ENCODE measurements around the gene OR14C36.

The OR14C36 gene

DNA sequence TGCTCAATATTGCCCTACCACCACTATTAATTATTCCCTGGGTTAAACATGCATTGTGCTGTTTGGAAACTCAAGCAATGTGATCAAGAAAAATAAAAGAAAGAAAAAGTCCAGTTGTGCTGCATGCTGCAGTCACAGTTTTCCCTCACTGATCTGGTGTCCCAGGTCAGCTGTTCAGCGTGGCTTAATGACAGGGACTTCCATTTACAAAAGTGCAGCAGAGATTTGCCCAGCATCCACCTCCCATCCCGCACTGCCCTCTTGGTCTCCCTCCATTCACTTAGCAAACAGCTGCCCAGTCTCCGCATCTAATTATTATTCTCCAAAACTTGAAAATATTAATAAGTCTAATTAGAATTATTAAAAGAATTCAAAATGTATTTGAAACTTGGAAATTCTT is 10.8 kb downstream of the OR14C36 start:
- TF ChIP-seq, protein P1, sequence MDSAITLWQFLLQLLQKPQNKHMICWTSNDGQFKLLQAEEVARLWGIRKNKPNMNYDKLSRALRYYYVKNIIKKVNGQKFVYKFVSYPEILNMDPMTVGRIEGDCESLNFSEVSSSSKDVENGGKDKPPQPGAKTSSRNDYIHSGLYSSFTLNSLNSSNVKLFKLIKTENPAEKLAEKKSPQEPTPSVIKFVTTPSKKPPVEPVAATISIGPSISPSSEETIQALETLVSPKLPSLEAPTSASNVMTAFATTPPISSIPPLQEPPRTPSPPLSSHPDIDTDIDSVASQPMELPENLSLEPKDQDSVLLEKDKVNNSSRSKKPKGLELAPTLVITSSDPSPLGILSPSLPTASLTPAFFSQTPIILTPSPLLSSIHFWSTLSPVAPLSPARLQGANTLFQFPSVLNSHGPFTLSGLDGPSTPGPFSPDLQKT (IDR thresholded peaks at IDR 0.05; ENCODE audit: borderline replicate concordance, low read depth, low read length) = no peak
- TF ChIP-seq, protein P2, sequence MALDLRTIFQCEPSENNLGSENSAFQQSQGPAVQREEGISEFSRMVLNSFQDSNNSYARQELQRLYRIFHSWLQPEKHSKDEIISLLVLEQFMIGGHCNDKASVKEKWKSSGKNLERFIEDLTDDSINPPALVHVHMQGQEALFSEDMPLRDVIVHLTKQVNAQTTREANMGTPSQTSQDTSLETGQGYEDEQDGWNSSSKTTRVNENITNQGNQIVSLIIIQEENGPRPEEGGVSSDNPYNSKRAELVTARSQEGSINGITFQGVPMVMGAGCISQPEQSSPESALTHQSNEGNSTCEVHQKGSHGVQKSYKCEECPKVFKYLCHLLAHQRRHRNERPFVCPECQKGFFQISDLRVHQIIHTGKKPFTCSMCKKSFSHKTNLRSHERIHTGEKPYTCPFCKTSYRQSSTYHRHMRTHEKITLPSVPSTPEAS (tag by site-specific recombination; IDR thresholded peaks at IDR 0.05) = no peak
- TF ChIP-seq ZNF555 (tag by site-specific recombination; conservative IDR thresholded peaks at IDR 0.05) = no peak
- no peak for TF ChIP-seq ZNF558 (tag by site-specific recombination; IDR thresholded peaks at IDR 0.05)
- TF ChIP-seq GLIS1 (tag by site-specific recombination; IDR thresholded peaks at IDR 0.05) = no peak
- TF ChIP-seq GLI2 (tag by site-specific recombination; IDR thresholded peaks at IDR 0.05; ENCODE audit: borderline replicate concordance, low read depth) = no peak
- TF ChIP-seq ZNF837 (tag by site-specific recombination; IDR thresholded peaks at IDR 0.05) = no peak
- no peak for TF ChIP-seq ZNF211 (tag by site-specific recombination; IDR thresholded peaks at IDR 0.05; ENCODE audit: low read depth)
- TF ChIP-seq ZNF239 (tag by site-specific recombination; IDR thresholded peaks at IDR 0.05) = no peak
- CTCF ChIA-PET = no interaction called here
- POLR2A ChIA-PET = no interaction called here

GRCh38 chr1:248361121-248361715 is 12.6 kb downstream of the OR14C36 start, which contains the start of gene OR2T4:
Gene OR2T4 (plus strand): TSS chr1:248361665. CDS start chr1:248361665, 0 bp downstream.
- H3K27ac ChIP-seq (ENCODE audit: extremely low read depth, low read depth, low read length) = no peak within 1 kb of the TSS
- TF ChIP-seq BCL6B (tag by site-specific recombination; IDR thresholded peaks at IDR 0.05) = no peak
- no peak for TF ChIP-seq ZNF16 (tag by site-specific recombination; IDR thresholded peaks at IDR 0.05; ENCODE audit: low read depth)
- TF ChIP-seq OVOL3 (tag by site-specific recombination; IDR thresholded peaks at IDR 0.05) = no peak
- no peak for TF ChIP-seq ZNF423 (tag by site-specific recombination; IDR thresholded peaks at IDR 0.05)
- no peak for TF ChIP-seq ZNF433 (tag by site-specific recombination; IDR thresholded peaks at IDR 0.05; ENCODE audit: low read depth)
- no peak for TF ChIP-seq ZNF114 (tag by site-specific recombination; IDR thresholded peaks at IDR 0.05)
- no peak for TF ChIP-seq ZNF214 (tag by site-specific recombination; IDR thresholded peaks at IDR 0.05; ENCODE audit: borderline replicate concordance)
- no peak for TF ChIP-seq ZNF777 (tag by site-specific recombination; IDR thresholded peaks at IDR 0.05; ENCODE audit: borderline replicate concordance)
- TF ChIP-seq ZNF660 (tag by site-specific recombination; IDR thresholded peaks at IDR 0.05) = no peak
- no peak for TF ChIP-seq ZBTB7A (tag by site-specific recombination; IDR thresholded peaks at IDR 0.05; ENCODE audit: low read depth)
- no peak for TF ChIP-seq ZNF19 (tag by site-specific recombination; IDR thresholded peaks at IDR 0.05; ENCODE audit: low read depth)
- TF ChIP-seq SP2 (tag by site-specific recombination; IDR thresholded peaks at IDR 0.05) = no peak
- no peak for TF ChIP-seq GLIS1 (tag by site-specific recombination; IDR thresholded peaks at IDR 0.05)
- no peaks in the 10 kb centered on the region for H3K9me3 ChIP-seq (ENCODE audit: control insufficient read depth, insufficient read depth, low read depth, low read length)
- ChIA-PET CTCF (no interaction called here), POLR2A (no interaction called here)
- no peak within 1 kb of the TSS for H3K4me3 ChIP-seq (ENCODE audit: low read depth, low read length)
- no peaks in the 10 kb centered on the region for H3K36me3 ChIP-seq (ENCODE audit: control insufficient read depth in 2 of 2, insufficient read depth in 1 of 2, low read length in 2 of 2)
- H3K4me1 ChIP-seq (ENCODE audit: control insufficient read depth, insufficient read depth, low read length) = no peaks in the 10 kb centered on the region

More for the DNA sequence above, 10.8 kb downstream of the OR14C36 start:
- no peak overlapping the region for H3K4me3 ChIP-seq (ENCODE audit: low read depth, low read length)
- no peak overlapping the region for H3K27ac ChIP-seq (ENCODE audit: extremely low read depth, low read depth, low read length)
- H3K9me3 ChIP-seq (ENCODE audit: control insufficient read depth, insufficient read depth, low read depth, low read length) = no peaks in the 10 kb centered on the region
- H3K36me3 ChIP-seq (ENCODE audit: control insufficient read depth in 2 of 2, insufficient read depth in 1 of 2, low read length in 2 of 2) = no peaks in the 10 kb centered on the region
- H3K4me1 ChIP-seq (ENCODE audit: control insufficient read depth, insufficient read depth, low read length) = no peaks in the 10 kb centered on the region

Data from HEK293 (cell line).